Cardiac muscle cell (in vitro differentiated cells and primary cell): ENCODE results near the gene DNM3. TPM values are rescaled to one million over a fixed set of nuclear protein-coding genes. Genes with fewer than 3 reads are reported as not detected.
"Not testable (repeated sequence)": the region's sequence is repeated elsewhere in the genome, so short reads cannot be mapped to it uniquely, and the experiment has no call there.

Source experiments
- DNase-seq, 2 donors: peaks; one replicate each; pipeline versions ENCODE4 v3.0.0 to v3.0.0-alpha.2; 2010 to 2017; ENCODE audit warnings: low read depth in 1 of 2, low spot score in 1 of 2
- H3K27ac ChIP-seq: fragments of 200-600 bp; sonication (generic); 2 replicates; pipeline ENCODE4 v1.5.1; 2016
- H3K27me3 ChIP-seq: fragments of 200-600 bp; sonication (generic); 2 replicates; pipeline ENCODE4 v1.6.0; 2016; ENCODE audit warnings: control low read depth
- H3K36me3 ChIP-seq: fragments of 200-600 bp; sonication (generic); 2 replicates; pipeline ENCODE4 v1.5.1; 2016; ENCODE audit warnings: control low read depth
- H3K4me1 ChIP-seq: fragments of 200-600 bp; sonication (generic); 2 replicates; pipeline ENCODE4 v1.8.1; 2017; ENCODE audit warnings: low read depth, mild to moderate bottlenecking, mixed run types
- H3K4me3 ChIP-seq: fragments of 200-600 bp; sonication (generic); 2 replicates; pipeline ENCODE4 v1.5.1; 2016; ENCODE audit warnings: mild to moderate bottlenecking
- H3K9me3 ChIP-seq: fragments of 200-600 bp; sonication (generic); 2 replicates; pipeline ENCODE4 v1.5.1; 2017; ENCODE audit warnings: low read depth, mild to moderate bottlenecking, control low read depth
- CTCF ChIP-seq: IDR thresholded peaks from 2 replicates; pipeline ENCODE4 v1.5.1; 2012; ENCODE audit warnings: low read depth, mild to moderate bottlenecking, low read length
- polyA plus RNA-seq: library from polyadenylated mRNA; unstranded; fragments of >200 nt; fragmentation: Nextera tagmentation; extraction: Ambion mirVana; gene quantifications from 2 replicates; pipeline ENCODE4 v1.2.1, GENCODE V29; 2016
- total RNA-seq: library from RNA; depleted of rRNA; stranded (reverse); fragments of >200 nt; gene quantifications from 2 replicates; pipeline ENCODE4 v1.2.3, GENCODE V29; 2016

Gene DNM3
- total and polyA plus RNA-seq, 2 experiments from 2014 or later = 0.42 TPM; not detected in 1

- DNase-seq = peak in 1 of 2 donors; percentile 32
Observed at GRCh38 chr1:172293429-172293828, 452.1 kb downstream of the DNM3 start.

GRCh38 chr1:172298141-172298540 is 456.8 kb downstream of the DNM3 start:
- Histone ChIP-seq H3K9me3 (no peaks in the 10 kb centered on the region), H3K27me3 (no peaks in the 10 kb centered on the region), H3K27ac (no peak overlapping the region), H3K4me1 (no peaks in the 10 kb centered on the region), H3K36me3 (no peaks in the 10 kb centered on the region), H3K4me3 (no peak overlapping the region)
- no peak for DNase-seq
- no peak for TF ChIP-seq CTCF

More at GRCh38 chr1:172293429-172293828, 452.1 kb downstream of the DNM3 start:
- H3K27ac ChIP-seq = no peak overlapping the region
- no peaks in the 10 kb centered on the region for H3K27me3 ChIP-seq
- no peaks in the 10 kb centered on the region for H3K36me3 ChIP-seq
- H3K4me1 ChIP-seq = no peaks in the 10 kb centered on the region
- no peak for TF ChIP-seq CTCF
- no peaks in the 10 kb centered on the region for H3K9me3 ChIP-seq
- no peak overlapping the region for H3K4me3 ChIP-seq

DNA sequence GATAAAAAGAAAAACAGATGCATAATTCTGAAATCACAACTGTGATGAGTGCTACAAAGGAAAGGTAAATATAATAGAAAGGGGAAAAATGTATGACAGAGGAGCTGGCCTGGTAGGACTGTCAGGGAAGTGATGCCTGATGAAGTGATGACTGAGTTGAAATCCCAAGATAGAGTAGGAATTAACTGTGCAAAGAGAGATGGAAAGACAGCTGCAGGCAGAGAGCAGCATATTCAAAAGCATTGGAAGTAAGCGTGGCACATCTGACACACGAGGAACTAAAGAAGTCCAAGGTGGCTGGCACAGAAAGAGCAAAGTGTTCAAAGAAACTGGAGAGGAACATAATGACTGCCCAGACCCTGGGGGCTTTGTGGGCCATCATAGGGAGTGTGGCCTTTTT is 457.6 kb downstream of the DNM3 start:
- Histone ChIP-seq H3K9me3 (no peaks in the 10 kb centered on the region), H3K27me3 (no peaks in the 10 kb centered on the region)
- DNase-seq = no peak

GRCh38 chr1:172299515-172299914 is 458.2 kb downstream of the DNM3 start:
- DNase-seq = no peak
- Histone ChIP-seq H3K36me3 (no peaks in the 10 kb centered on the region), H3K4me1 (no peaks in the 10 kb centered on the region), H3K4me3 (no peak overlapping the region), H3K9me3 (no peaks in the 10 kb centered on the region), H3K27ac (no peak overlapping the region), H3K27me3 (no peaks in the 10 kb centered on the region)
- TF ChIP-seq CTCF = no peak

More for the DNA sequence above, 457.6 kb downstream of the DNM3 start:
- Histone ChIP-seq H3K4me1 (no peaks in the 10 kb centered on the region), H3K4me3 (no peak overlapping the region), H3K36me3 (no peaks in the 10 kb centered on the region), H3K27ac (no peak overlapping the region)
- TF ChIP-seq CTCF = no peak

GRCh38 chr1:172307508-172307907 is 466.2 kb downstream of the DNM3 start:
- not testable (repeated sequence) for H3K4me3 ChIP-seq, H3K27me3 ChIP-seq, DNase-seq, H3K36me3 ChIP-seq, H3K9me3 ChIP-seq, H3K27ac ChIP-seq, H3K4me1 ChIP-seq

DNA sequence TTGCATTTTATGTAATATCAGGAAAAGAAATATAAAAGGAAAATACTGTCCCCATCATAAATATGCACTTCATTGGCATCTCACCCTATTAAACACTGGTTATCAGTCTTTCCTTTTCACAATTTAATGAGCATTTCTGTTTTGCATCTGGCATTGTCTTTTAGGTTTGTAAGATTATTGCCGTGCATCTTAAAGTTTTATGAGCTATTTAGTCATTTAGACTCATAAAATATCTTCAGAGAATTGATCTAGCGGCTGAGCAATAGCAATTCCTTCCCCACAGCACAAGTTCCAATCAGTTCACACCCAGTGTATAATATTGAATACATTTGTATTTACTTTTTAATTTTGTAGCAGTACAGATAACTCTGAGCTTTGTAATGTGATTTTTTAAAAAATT is 466.8 kb downstream of the DNM3 start:
- Histone ChIP-seq H3K27me3 (no peaks in the 10 kb centered on the region), H3K27ac (no peak overlapping the region), H3K4me1 (peaks cover 5% of the 10 kb centered on the region), H3K4me3 (no peak overlapping the region), H3K36me3 (no peaks in the 10 kb centered on the region), H3K9me3 (no peaks in the 10 kb centered on the region)
- DNase-seq = no peak
- no peak for TF ChIP-seq CTCF
